22Rv1 (cell line): Measurements from ENCODE around the gene TYRP1.

Experiments used
- ZFX ChIP-seq: fragments of 450-650 bp; IDR thresholded peaks from 2 replicates; pipeline ENCODE4 v1.6.1; 2017; ENCODE audit warnings: antibody characterized with exemption, borderline replicate concordance
- TF ChIP-seq, protein P1 (sequence below): fragments of 450-650 bp; IDR thresholded peaks from 2 replicates; pipeline ENCODE4 v1.5.1; 2017; ENCODE audit warnings: mild to moderate bottlenecking

- TF ChIP-seq, protein P1, sequence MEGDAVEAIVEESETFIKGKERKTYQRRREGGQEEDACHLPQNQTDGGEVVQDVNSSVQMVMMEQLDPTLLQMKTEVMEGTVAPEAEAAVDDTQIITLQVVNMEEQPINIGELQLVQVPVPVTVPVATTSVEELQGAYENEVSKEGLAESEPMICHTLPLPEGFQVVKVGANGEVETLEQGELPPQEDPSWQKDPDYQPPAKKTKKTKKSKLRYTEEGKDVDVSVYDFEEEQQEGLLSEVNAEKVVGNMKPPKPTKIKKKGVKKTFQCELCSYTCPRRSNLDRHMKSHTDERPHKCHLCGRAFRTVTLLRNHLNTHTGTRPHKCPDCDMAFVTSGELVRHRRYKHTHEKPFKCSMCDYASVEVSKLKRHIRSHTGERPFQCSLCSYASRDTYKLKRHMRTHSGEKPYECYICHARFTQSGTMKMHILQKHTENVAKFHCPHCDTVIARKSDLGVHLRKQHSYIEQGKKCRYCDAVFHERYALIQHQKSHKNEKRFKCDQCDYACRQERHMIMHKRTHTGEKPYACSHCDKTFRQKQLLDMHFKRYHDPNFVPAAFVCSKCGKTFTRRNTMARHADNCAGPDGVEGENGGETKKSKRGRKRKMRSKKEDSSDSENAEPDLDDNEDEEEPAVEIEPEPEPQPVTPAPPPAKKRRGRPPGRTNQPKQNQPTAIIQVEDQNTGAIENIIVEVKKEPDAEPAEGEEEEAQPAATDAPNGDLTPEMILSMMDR = no peak
- TF ChIP-seq ZFX = no peak
Measured at GRCh38 chr9:12680341-12680740, 12.8 kb upstream of the TYRP1 start.
